GM19238 (cell line): Measurements from ENCODE around the gene GADD45B.
"Not testable (repeated sequence)": the region's sequence is repeated elsewhere in the genome, so short reads cannot be mapped to it uniquely, and the experiment has no call there.

Experiments
- DNase-seq: peaks from one replicate; pipeline ENCODE4 v3.0.0; 2011; ENCODE audit warnings: low spot score; ENCODE audit not compliant: insufficient read length

The GADD45B gene

DNA sequence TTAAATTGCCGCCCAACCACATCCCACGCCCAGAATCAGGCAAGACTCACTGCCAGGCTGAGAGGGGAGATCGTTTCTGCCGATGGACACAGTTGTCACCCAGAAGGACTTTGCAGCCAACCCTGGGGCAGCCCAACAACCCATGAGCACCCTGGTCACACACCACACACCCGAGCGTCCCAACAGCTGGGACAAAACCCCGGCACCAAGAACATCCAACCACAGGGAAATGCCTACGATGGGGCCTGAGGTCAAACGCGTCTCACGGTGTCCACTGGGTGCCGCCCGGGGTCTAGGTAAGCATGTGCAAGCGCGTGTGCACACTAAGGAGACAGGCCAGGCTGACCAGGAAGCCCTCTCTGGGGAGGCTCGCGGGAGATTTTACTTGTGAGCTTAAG lies 32.1 kb upstream of the GADD45B start:
- DNase-seq, result no peak

DNA sequence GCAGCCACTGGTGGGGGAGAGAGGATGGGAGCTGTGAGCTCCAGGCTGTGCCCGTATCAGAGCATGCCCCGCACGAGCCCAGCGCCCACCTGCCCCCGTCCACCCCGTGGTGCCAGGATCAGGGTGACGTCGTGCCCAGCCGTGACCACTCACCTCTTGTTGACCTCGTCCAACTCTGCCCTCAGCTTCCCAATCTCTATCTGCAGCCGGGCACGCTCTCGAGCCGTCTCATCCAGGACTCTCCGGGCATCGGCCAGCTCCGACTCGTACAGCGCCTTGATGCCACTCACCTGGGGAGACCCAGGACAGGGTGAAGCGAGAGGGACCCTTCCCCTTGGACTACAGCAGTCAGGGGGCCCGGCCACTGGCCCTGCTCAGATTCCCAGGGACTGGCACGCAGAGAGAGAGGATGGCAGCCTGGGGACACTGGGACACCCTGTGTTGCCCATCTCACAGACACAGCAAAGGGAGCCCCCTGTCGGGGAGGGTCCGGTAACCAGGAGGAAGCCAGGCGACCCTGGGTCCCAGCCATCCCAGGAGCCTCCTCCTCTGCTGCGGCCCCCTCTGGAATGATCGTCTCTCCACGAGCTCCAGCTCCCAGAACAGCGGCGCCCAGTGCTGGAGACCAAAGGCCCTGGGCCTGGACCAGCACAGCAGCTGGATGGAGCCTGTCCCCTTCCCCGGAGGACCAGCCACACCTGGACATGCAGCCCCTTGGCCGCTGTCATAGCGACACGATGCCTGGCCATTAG lies 31.5 kb upstream of the GADD45B start:
- no peak for DNase-seq

DNA sequence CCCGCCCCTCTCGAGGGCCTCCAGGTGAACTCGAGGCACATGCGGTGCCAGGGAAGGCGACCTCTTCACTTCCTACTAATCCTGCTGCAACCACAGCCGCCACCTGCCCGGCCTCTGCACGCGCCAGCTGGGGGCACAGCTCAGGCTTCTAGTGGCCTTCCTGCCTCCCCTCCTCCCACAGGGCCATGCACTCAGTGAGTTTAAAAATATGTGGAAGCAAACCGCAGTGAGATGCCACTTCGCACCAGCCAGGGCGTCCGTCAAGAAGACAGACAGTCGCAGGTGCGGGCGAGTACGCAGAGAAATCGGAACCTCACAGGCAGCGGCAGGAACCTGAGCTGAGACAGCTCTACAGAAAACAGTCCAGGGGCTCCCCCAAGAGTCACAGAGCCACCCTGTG lies 29.5 kb upstream of the GADD45B start:
- DNase-seq, result peak; percentile 54

DNA sequence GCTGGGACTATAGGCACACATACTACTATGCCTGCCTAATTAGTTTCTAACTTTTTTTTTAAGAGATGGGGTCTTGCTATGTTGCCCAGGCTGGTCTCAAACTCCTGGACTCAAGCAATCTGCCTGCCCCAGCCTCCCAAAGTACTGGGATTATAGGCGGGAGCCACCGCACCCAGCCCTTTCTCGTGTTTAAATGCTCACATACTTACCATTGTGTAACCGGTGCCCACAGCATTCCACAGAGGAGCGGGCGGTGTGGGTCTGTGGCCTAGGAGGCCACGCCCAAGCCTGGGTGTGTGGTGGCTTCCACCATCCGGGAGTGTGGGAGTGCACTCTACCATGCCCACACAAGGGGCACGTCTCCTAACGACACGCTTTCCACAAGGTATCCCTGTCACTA lies 26.9 kb upstream of the GADD45B start:
- no peak for DNase-seq

DNA sequence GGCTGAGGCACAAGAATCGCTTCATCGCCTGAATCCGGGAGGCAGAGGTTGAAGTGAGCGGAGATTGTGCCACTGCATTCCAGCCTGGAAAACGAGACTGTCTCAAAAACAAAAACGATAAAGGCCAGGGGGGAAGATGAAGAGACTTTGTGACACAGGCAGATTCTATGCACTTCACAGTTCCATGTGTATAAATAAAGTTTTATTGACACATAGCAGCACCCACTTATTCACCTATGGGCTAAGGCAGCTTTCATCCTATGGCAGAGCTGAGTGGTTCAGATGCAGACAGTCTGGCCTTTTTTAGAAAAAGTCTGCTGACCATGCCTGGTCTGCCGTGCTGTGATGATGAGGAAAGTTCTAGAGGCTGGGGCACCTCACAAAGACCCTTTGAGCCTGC lies 24.8 kb upstream of the GADD45B start:
- DNase-seq, result no peak

DNA sequence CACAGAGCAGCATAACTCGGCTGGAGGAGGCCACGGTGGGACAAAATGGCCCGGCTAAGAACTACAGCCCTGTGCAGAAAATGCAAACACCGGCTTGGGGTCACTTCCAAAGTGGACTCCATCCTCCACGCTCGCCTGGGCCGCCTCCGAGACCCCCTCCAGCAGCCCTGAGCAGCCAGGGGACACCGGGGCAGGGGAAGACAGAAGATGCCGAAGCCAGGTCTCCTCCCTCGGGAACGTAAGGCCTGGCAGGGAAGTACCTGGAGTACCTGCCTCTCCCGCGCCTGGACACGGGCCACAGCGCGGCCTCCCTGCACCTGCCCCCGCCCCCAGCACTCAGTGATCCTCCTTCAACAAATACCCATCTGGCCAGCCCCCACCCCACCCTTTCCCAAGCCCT lies 24.2 kb upstream of the GADD45B start:
- no peak for DNase-seq

DNA sequence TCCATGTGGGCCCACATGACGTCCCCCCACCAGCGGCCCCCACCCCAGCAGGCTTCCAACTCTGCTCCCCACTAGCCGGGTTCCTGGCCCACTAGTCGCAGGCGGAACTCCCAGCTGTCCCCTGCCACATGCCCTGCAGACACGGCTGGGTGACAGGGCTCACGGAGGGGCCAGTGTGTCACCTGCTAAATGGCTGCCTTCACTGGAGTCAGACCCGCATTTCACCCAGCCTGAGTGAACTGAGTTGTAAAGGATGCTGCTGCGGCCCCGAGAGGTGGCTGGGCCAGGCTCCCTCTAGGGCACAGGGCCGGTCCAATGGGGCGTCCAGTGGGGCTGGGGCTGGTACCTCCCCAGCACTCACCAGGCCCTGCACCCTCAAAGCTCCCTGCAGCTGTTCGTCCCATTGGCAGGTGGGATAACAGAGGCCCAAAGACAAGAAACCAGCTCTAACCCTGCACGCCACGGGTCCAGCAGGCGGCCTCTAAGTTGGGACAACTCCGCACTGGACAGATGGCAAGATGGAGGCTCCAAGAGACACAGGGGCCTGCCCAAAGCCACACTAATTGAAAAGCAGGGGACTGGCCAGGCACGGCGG lies 22.4 kb upstream of the GADD45B start:
- DNase-seq, result no peak

DNA sequence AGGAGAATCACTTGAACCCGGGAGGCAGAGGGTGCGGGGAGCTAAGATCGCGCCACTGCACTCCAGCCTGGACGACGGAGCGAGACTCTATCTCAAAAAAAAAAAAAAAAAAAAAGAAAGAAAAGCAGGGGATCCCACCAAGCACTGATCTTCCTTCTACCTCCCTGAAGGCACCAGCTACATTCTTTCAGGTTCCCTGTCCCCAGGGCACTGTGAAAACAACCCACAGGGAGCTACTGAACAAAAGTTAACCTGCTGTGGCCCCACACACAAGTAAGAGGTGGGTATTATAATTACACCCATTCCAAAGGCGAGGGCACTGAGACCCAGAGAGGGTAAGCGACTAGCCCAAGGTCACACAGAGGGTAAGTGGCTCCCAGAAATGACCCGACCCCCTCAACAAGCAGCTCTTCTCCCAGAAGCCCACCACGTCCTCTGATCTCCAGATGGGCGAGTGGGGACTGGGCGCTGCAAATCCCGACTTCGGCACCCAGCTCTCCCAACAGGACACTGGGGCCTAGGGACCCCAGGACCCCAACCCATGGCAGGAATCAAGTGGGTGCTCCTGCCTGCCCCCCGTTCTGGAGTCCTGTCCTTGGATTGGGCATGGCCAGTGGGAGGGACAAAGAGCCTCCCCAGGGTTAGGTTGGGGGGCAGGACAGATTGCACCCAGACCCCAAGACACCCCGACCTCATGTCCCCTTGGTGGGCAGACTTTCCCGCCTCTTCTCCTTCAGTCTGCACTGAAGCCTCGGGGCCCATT lies 21.5 kb upstream of the GADD45B start:
- DNase-seq, result no peak

DNA sequence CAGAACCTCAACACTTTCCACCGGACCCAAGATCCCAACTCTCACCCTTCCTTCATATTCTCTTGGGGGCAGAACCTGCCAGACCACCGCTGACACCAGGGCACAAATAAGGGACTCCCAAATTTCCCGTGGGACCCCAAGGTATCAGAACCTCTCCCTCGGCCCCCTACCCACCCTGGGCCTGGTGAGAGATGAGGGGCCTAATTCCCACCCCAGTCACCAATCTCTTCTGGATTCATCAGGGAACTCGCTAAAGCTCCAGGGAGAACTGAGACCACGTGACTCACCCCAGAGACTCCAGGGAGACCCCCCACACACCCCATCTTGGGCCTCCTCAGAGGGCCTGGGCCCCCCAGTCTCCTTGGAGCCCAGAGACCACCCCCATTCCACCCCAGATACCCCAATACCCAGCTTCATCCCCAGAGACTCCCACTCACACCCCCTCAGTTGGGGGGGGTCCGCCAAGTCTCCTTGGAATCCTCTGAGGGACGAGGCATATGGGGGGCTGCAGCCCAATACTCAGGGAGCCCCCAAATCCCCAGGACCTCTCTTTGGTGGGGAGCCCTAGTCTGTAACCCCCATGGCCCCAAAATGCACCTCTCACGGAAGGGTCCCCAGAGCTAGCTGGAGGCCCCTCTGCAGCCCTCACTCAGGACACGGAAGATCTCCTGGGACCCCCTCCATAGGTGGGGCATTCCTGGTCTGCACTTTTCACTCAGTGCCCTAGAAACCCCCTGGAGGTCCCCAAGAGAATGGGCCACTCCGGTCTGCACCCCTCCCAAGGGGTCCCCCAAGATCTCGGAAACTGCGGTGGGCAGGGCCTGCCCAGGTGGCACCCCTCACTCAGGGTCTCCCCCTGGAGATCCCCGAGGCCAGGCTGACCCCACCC lies 20.7 kb upstream of the GADD45B start:
- no peak for DNase-seq

DNA sequence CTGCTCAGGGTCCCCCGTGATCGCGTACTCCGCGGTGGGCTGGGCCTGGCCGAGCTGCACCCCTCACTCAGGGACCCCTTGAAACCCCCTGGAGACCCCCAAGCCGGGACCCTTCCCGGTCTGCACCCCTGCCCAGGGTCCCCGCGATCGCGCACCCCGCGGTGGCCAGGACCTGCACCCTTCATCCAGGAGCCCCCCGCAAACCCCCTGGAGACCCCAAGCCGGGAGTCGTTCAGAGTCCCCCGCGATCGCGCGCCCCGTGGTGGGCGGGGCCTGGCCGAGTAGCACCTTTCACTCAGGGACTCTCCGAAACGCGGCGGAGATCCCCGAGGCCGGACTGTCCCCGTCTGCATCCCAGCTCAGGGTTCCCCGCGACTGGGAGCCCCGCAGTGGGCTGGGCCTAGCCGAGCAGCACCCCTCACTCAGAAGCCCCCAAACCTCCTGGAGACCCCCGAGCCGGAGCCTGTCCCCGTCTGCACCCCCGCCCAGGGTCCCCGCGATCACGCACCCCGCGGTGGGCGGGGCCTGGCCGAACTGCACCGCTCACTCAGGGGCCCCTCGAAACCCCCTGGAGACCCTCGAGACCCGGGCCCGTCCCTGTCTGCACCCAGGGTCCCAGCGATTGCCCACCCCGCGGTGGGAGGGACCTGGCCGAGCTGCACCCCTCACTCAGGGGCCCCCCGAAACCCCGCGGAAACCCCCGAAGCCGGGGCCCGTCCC lies 19.9 kb upstream of the GADD45B start:
- DNase-seq, result peak; percentile 76

DNA sequence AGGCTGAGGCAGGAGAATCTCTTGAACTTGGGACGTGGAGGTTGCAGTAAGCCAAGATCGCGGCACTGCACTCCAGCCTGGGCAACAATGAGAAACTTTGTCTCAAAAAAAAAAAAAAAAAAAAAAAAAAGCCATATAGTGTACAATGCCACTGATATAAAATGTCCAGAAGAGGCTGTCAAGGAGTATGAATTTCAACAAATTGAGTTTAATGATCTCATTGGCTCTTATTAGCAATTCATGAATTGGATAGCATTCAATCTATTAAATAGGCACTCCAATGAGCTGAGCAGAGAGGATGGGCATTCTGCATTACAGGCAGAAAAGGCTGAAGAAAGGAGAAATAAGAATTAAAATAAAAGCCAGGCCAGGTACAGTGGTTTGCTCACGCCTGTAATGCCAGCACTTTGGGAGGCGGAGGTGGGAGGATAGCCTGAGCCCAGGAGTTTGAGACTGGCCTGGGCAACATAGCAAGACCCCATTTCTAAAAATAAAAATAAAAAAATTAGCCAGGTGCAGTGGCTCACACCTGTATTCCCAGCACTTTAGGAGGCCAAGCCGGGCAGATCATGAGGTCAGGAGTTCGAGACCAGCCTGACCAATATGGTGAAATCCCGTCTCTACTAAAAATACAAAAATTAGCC lies 18.4 kb upstream of the GADD45B start:
- DNase-seq, result no peak

DNA sequence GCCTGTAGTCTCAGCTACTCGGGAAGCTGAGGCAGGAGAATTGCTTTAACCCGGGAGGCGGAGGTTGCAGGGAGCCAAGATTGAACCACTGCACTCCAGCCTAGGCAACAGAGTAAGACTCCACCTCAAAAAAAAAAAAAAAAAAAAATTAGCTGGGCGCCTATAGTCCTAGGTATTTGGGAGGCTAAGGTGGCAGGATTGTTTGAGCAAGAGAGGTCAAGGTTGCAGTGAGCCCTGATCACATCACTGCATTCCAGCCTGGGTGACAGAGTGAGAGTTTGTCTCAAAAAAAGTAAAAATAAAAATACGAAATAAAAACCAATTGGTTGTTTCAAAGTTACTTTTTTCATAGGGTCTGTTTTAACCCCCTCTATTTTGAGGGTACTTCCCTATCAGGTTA lies 17.9 kb upstream of the GADD45B start:
- DNase-seq, result no peak

DNA sequence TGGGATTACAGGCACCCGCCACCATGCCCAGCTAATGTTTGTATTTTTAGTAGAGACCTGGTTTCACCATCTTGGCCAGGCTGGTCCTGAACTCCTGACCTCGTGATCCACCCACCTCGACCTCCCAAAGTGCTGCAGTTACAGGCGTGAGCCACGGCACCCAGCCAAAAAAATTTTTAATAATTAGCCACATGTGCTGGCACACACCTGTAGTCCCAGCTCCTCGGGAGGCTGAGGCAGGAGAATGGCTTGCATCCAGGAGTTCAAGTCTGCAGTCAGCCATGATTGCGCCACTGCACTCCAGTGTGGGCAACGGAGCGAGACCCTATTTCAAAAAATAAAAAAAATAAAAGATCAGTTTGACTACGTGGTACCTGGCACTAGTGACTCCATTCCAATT lies 17.2 kb upstream of the GADD45B start:
- DNase-seq, result not testable (repeated sequence)

DNA sequence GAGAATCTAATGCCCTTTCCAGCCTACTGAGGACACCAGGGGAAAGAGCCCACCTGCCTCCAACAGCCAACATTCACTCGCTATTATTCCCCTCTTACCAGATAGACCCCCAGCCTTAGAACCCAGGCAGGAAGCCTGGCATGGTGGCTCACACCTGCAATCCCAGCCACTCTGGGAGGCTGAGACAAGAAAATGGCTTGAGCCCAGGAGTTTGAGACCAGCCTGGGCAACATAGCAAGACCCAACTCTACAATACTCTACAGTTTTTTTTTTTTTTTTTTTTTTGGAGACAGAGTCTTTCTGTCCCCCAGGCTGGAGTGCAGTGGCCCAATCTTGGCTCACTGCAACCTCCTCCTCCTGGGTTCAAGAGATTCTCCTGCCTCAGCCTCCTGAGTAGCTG lies 15.7 kb upstream of the GADD45B start:
- no peak for DNase-seq

DNA sequence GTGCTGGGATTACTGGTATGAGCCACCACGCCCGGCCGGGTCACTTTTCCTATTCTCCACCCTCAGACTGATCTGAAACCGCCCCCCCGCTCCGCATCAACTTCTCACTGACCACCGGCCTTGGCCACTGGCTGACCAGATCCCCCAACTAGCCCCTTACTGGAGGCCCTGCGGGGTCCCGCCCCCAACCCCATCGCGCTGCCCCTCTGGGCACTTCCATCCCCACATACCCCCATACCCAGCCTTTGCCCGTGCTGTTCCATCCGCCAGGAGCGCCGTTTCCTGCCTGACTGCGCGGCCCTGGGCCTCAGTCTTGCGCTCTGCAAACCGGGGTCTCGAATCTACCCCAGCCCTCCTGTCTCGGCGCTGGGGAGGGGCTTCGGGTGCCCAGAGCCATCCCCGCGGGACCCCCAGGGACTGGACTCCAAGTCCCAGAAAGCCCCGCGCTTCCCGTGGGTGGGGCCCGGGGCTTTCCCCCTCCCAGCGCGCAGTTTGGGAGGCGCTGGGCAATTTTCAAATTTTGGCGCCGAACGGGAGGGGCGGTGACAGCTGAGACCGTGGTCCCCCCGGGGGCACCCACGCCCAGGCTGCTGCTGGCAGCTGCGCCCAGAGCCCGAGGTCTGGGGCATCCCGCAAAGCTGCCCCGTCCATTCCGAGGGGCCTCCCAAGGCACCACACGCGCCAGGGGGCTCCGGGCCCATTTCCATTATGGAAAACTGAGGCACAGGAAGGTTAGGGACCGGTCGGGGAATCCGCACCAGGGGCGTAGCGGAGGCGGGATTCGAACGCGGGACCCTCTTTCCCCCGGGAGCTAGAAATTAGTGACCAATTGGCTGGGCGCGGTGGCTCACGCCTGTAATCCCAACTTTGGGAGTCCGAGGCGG lies 13.9 kb upstream of the GADD45B start:
- DNase-seq, result peak; percentile 85

DNA sequence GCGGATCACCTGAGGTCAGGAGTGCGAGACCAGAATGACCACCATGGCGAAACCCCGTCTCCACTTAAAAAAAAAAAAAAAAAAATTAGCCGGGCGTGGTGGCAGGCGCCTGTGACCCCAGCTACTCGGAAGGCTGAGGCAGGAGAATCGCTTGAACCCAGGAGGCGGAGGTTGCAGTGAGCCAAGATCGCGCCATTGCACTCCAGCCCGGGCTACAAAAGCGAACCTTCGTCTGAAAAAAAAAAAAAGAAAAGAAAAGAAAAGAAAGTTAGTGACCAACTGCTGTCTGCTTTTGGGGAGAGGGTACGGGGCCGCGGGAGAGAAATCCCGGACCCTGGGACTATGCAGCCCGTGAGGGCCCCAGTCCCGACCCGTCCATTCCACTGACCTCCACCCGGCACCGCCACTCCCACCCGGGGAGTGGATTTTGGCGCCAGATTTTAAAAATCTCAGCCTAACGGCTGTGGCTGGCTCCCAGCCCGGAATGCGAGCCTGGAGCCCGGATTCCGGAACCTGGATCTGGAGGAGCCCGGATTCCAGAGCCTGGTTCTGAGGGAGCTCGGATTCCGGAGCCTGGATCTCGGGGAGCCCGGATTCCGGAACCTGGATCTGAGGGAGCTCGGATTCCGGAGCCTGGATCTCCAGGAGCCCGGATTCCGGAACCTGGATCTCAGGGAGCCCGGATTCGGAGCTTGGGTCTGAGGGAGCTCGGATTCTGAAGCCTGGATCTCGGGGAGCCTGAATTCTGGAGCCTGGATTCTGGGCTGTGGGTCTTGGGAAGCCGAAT lies 13.1 kb upstream of the GADD45B start:
- no peak for DNase-seq

DNA sequence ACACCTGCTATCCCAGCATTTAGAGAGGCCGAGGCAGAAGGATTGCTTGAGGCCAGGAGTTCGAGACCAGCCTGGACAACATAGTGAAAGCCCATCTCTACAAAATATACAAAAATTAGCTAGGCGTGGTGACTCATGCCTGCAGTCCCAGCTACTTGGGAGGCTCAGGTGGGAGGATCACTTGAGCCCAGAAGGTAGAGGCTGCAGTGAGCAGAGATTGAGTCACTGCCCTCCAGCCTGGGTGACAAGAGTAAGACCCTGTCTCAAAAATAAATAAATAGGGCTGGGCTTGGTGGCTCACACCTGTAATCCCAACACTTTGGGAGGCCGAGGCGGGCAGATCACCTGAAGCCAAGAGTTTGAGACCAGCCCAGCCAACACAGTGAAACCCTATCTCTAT lies 12.2 kb upstream of the GADD45B start:
- not testable (repeated sequence) for DNase-seq

DNA sequence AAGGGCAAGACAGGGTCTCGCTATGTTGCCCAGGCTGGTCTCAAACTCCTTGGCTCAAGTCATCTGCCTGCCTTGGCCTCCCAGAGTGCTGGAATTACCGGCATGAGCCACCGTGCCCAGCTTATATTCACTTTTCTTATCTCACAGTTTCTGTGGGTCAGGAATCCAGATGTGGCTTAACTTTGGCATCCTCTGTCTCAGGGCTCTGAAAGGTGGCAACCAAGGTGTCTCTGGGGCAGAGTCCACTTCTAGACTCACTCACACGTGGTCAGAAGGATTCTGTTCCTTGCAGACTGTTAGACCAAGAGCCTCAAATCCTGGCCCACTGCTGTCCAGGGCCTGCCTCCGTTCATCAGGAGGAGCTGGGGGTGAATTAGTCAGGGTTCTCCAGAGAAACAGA lies 11.5 kb upstream of the GADD45B start:
- no peak for DNase-seq

DNA sequence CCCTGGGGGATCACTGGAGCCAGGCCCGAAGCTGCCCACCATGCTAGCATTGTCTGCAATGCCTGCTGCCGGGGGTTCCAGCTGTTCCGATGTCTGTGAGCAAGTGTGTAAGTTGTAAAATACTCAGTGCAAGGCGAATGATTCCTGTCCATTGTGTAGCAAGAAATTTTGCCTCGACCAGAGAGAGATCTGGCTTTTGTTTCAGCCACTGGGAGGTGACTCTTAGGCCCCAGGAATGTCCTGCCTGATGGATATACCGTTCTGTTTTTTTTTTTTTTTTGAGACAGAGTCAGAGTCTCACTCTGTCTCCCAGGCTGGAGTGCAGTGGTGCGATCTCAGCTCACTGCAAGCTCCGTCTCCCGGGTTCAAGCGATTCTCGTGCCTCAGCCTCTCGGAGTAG lies 7.3 kb upstream of the GADD45B start:
- no peak for DNase-seq
